CD4-positive, alpha-beta T cell treated with Interleukin-4 for 4 hours (primary cell): ENCODE measurements around the gene SYVN1.
"Not testable (repeated sequence)": the region's sequence is repeated elsewhere in the genome, so short reads cannot be mapped to it uniquely, and the experiment has no call there.

Experiments used
- DNase-seq: peaks from one replicate; pipeline ENCODE4 v3.0.0-alpha.2; 2020

SYVN1 gene

GRCh38 chr11:65150509-65151299 lies 16.4 kb upstream of the SYVN1 start:
- peak; percentile 26 for DNase-seq

DNA sequence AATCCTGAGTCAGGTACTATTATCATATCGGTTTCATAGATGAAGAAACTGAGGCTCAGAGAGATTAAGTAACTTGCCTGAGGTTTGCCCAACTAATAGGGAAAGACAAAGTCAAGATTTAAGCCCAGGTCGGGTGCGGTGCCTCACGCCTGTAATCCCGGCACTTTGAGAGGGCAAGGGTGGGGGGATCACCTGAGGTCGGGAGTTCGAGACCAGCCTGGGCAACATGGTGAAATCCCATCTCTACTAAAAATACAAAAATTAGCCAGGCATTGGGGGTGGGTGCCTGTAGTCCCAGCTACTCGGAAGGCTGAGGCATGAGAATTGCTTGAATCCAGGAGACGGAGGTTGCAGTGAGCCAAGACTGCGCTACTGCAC lies 15.8 kb upstream of the SYVN1 start:
- DNase-seq = not testable (repeated sequence)

GRCh38 chr11:65148657-65149056 lies 14.3 kb upstream of the SYVN1 start:
- DNase-seq = no peak

GRCh38 chr11:65147352-65148075 lies 13.2 kb upstream of the SYVN1 start:
- no peak for DNase-seq

GRCh38 chr11:65141896-65142494 lies 7.7 kb upstream of the SYVN1 start:
- DNase-seq = no peak

- no peak for DNase-seq
Measured at GRCh38 chr11:65136515-65137096, 2.3 kb upstream of the SYVN1 start.

DNA sequence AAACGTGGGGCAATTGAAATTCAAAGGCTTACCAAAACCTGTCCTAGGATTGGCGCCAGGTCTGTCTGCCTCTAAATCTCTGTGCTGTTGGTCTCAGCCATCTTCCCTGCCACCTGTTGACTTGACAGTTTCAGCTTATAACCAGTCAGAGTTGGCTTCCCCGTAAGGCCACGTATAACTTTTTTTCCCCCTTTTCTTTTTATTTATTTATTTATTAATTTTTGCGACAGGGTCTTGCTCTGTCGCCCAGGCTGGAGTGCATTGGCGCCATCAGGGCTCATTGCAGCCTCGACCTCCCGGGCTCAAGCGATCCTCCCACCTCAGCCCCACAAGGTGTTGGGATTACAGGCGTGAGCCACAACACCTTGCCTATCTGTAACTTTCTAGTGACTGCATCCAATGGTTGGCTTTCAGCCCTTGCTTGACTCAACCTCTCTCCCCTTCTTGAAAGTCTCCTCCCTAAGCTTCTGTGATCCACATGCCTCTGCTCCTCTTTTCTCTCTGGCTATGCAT lies 1.4 kb upstream of the SYVN1 start:
- DNase-seq = no peak

GRCh38 chr11:65134952-65135632 lies 773 bp upstream of the SYVN1 start:
- peak; percentile 95 for DNase-seq

DNA sequence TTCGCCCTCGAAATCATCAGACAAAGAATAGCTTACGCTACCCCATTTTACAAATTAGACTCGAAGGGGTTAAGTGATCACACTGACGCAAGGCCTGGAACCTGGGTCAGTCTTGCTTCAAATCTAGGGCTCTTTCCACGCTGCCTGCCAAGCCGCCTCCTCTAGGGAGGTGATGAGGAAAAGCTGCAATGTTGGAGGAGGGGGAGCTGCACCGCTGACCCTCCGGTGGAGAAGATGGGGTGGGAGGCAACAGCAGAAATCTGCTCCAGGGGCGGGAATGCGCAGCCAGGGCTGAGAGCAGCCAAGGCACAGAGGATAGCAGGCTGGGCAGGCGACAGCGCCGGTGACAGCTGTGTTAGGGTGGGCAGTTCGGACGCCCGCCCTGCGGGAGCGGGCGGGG lies 595 bp downstream of the SYVN1 start:
- no peak for DNase-seq

DNA sequence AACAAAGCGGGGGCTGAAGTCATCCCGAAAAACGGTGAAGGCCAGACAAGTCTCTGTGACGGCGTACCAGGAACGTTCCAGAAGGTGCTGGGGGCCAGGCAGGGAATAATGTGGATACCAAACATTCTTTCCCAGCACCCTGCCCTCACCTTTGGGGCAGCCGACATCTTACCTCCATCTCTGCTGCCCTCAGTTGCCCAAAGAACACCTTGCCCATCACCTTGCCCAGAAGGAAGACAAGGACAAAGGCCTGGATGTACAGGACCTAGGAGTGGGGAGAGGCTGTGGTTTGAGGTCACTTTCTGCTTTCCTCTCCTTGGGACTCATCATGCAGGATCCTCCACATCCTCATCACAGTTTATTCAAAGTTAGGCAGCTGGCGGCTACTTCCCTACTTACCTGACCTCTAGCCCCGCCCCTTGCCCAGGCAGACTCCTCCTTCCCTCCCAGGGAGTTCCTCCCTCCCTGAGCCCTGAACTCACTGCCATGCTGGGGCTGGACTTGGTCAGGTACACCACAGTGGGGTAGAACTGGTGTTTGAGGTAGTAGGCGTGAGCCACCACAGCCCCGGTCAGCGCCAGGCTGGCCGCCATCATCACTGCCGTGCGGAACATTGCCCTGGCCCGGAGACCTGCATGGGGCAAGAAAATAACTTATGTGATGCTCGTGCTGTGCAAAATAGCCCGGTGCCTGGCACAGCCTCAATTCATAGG lies 1.2 kb downstream of the SYVN1 start:
- peak; percentile 28 for DNase-seq

DNA sequence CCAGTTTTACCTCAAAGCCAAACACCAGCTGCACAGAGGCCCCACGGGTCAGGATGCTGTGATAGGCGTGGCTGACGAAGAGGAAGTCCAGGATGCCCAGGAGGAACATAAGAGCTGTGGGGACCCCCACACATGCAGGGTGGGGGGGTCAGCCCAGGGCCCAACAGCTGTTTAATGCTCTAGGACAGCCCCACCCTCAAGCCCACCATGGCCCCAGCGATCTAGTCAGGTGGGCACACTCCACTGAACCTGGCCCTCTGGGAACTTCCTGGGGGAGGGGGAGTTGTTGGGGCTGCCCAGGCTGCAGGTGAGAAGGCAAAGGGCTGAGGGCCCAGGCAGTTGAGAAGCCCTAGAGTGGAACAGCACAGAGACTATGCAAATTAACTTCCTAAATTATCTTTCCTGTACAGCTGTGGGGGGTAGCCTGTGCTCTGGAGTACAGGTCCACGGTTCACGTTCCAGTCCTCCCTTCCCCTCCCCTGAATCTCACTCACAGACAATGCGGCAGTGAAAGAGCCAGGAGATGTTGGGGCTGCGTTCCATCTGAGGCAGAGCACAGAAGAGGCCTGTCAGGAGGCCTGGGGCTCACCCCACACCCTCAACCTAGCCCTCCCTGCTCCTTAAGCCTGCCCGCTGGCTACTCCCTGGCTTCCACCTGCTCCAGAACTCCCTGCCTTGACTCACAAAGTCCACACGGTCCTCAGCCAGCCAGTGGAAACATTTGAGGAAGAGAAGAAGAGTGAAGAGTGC lies 1.9 kb downstream of the SYVN1 start:
- no peak for DNase-seq

DNA sequence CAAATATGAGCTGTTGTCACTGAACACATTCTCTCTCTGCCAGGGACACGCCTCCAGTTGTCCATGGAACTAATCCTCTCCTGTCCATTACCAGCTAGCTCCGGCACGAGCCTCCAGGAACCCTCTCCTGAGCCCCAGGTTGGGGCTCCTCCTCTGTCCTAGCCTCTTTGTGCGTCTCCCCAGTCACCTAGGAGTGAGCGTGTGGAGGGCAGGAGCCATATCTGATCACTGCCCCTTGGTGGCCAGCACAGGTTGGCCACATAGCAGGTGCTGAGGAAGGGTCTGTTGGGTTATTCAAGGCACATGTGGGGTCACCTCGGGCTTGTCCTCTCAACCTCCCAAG lies 2.5 kb downstream of the SYVN1 start:
- DNase-seq = no peak

DNA sequence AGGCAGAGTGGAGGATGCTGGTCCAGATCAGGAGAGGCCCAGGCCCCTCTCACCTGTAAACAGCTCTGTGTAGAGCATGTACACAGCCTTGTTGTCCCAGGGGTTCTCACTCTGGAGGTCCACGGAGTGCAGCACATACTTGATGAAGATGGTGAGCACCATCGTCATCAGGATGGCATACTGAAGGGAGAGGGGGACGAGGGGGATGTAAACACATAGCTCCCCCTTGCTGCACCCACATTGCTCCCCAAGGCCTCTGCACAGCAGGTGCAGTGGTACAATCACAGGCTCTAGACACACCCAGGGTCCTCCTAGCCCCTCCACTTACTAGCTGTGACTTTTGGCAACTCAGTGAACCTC lies 2.9 kb downstream of the SYVN1 start:
- no peak for DNase-seq

DNA sequence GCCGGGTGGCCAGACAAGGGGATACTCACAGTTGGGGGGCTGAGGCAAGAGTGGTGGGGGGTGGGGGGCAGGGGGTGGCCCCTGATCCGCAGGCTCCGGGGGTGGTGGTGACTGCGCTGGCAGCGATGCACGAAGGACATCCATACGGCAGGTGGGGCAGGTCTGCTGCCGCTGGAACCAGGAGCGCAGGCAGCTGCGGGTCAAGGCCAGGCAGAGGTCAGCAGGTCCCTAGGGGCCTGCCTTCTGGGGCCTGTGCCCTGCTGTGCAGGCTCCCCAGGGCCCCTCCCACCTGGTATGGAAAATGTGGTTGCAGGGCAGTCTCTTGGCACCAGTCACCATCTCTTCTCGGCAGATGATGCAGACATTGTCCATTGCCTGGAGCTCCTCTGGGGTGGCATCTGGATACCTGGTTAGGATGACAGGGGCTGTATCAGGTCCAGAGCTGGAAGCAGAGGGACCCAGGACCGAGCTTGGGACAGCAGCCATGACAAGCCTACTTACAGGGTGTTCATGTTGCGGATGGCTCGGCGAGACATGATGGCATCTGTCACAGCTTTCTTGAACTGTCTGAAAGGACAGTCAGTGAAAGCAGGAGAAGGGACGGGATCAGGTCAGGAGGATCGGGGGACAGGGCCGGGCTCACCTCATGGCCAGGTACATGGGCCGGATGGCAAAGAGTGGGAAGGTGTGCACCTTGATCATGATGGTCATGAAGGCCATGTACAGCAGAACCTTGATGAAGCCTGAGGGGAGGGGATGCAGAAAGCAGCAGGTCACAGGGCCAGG lies 3.5 kb downstream of the SYVN1 start:
- no peak for DNase-seq

DNA sequence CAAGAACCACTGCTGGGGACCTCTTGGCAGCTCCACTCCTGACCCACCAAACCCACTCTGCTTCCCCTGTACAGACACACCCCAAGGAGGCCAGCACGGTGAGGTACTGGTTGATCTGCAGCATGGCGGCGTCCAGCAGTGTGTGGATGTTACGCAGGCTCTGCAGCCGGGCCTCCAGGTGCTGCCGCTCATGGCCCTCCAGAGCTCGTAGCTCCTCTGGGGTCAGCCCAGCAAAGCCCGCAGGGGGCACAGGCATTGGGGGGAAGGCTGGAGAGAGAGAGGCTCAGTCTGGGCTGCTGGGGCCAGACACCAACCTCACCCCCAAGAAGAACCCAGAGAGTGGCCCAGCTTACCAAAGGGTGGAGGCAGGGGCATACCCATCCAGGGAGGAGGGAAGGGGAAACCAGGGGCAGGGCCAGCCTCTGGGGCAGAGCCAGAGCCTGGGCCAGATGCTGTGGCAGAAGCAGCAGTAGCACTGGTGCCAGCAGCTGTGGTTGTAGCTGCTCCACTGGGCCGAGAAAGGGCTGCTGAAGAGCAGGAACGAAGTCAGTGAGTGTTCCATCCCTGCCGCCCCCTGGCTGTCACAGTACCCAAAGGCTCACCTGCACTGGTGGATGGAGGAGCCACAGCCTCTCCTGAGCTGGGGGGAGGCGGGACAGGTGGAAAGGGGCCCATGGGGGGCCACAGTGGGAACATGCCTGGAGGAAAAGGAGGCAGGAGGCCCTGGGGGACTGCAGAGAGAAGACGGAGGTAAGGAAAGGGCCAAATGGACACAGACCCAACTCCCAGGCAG lies 4.5 kb downstream of the SYVN1 start:
- no peak for DNase-seq

DNA sequence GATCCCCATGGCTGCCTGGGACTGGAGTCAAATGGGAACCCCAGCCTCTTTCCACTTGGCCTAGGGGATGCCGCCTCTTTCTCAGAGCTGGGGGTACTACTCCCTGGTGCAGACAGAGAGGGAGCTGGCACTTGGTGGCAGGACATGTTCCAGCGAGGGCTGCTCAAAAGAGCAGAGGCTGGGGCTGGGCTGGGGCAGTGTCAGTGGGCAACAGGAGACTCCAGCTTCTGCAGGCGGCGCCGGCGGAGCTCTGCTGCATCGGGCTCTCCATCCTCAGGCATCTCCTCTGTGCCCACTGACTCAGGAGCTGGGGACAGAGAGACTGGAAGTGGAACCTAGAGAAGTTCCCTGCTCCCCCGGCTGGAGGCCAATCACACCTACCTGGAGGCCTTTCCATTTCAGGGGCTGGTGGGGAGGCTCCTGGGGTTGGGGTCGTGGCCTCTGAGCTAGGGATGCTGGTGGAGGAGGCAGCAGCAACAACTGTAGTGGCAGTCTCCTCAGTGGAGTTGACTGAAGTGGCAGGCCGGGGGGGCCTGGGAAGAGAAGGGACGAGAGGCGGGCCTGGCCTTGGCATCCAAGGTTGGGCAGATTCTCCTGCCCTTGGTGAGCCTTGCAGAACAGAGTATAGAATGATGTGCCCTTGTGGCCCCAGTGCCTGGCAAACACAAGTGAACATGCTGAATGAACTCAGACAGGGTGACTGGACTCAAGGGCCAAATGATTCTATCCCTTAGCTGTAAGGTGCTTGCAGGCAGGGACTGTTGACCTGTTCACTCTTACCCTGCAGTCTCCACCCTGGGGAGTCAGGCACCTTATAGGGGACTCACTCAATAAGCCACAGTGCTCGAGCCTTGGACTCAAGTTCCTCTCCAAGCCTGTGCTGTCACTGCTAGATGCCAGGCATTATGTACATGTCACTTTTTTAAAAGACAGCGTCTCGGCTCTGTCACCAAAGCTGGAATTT lies 5.9 kb downstream of the SYVN1 start:
- DNase-seq = no peak

DNA sequence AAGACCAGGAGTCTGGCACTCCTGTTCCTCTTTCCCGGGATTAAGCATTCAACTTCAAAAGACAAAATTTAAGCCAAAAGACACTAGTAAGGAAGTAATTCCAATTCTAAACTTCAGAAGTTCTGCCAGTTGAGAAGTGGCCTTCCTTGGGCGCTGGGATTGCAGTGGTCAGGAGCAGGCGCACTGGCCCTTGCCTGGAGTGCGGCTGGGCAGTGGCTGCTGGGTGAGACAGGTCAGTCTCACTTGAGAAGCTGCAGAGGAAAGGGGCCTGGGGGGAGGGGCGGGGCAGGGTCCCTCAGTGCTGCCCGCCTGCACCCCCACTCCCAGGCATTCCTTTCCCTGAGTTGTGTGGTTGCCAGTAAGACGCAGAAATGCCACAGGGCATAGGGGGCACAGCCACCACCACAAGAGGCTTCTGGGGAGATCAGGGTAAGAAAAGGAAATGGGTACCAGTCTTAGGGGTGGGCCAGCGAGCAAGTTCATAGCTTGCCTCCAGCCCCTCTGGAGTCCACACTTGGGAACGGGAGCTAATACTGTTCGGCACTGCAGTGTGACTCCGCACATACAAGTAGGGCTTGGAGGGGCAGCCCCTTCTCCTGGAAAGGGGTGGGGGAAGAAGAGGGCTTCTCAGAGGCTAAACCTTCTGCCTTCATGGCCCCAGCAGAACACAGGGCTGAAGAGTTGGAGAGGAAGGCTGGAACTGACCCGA lies 6.7 kb downstream of the SYVN1 start:
- no peak for DNase-seq
